ENCODE data around the gene GLRA3.

DNA sequence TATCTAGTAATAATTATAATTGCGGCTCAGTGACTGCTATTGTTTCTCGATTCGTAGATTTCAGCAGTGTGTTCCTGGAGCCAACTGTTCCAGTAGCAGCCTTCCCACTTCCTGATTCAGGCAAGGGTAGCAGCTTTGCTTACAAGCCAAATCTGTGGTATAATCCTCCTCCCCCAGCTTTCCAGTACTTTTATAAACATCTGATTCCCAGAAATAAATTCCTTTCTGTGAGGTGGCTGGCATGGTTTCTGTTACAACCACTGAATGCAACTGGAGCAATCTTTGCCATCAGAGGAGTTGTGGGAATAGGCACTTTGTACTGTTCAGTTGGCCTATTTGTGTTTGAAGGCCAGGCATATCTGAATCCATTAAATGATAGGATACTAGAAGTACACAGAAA is 80.0 kb downstream of the GLRA3 start:
- TF ChIP-seq, protein P1, sequence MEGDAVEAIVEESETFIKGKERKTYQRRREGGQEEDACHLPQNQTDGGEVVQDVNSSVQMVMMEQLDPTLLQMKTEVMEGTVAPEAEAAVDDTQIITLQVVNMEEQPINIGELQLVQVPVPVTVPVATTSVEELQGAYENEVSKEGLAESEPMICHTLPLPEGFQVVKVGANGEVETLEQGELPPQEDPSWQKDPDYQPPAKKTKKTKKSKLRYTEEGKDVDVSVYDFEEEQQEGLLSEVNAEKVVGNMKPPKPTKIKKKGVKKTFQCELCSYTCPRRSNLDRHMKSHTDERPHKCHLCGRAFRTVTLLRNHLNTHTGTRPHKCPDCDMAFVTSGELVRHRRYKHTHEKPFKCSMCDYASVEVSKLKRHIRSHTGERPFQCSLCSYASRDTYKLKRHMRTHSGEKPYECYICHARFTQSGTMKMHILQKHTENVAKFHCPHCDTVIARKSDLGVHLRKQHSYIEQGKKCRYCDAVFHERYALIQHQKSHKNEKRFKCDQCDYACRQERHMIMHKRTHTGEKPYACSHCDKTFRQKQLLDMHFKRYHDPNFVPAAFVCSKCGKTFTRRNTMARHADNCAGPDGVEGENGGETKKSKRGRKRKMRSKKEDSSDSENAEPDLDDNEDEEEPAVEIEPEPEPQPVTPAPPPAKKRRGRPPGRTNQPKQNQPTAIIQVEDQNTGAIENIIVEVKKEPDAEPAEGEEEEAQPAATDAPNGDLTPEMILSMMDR (optimal IDR thresholded peaks at IDR 0.05 in 1 of 3, IDR thresholded peaks at IDR 0.05 in 1 of 3, conservative IDR thresholded peaks at IDR 0.05 in 1 of 3; ENCODE audit: extremely low read depth in 1 of 3, insufficient read depth in 2 of 3, low read length in 3 of 3), result no peak
- TF ChIP-seq EZH2 (IDR thresholded peaks at IDR 0.05; ENCODE audit: low read length), result no peak
